DMS53 (cell line): Measurements from ENCODE around the gene THBS1.
A peak's percentile ranks its signal among the peaks of the same experiment; 100 is the strongest.

Source experiments
- DNase-seq: peaks from one replicate; lab custom pipeline; 2025; lab: John Stamatoyannopoulos, UW

The THBS1 gene

GRCh38 chr15:39573844-39574243 is 7.0 kb upstream of the THBS1 start:
- DNase-seq, result no peak

GRCh38 chr15:39574427-39574826 is 6.5 kb upstream of the THBS1 start:
- no peak for DNase-seq

- peak; percentile 54 for DNase-seq
Measured at GRCh38 chr15:39575180-39575579, 5.7 kb upstream of the THBS1 start.

DNA sequence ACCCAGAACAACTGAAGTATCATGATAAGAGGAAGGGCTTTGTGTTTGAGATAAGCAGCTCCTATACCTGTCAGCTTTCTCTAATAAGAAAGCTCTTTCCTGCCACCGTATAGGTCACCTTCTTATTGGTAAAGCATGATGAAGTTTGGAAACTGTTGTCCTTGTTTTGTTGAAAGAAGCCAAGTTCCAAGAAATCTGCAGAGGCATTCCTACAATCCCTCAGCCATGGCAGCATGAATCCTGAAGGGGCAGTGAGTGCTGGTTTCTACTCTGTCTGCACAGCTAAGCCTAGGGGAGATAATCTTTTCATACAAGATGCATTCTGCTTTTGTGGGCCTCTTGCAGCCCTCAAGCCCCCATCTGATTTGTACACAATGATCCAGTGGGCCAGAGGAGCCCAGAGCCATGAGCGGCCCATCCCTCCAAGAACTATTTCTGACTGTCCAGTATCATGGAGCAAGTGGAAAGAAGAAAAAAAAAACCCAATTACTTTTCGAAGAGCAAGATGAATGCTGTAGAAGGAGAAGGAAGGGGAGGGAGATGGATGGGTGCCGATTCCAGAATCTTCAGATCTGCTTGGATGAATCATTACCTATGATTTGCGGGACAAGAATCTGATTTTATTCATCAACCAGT is 1.9 kb upstream of the THBS1 start:
- peak; percentile 26 for DNase-seq

- peak; percentile 81 for DNase-seq
Measured at GRCh38 chr15:39579487-39580116, 1.3 kb upstream of the THBS1 start.

GRCh38 chr15:39580117-39580484 is 778 bp upstream of the THBS1 start:
- peak; percentile 90 for DNase-seq

GRCh38 chr15:39581242-39581792 is 438 bp downstream of the THBS1 start:
- no peak for DNase-seq

DNA sequence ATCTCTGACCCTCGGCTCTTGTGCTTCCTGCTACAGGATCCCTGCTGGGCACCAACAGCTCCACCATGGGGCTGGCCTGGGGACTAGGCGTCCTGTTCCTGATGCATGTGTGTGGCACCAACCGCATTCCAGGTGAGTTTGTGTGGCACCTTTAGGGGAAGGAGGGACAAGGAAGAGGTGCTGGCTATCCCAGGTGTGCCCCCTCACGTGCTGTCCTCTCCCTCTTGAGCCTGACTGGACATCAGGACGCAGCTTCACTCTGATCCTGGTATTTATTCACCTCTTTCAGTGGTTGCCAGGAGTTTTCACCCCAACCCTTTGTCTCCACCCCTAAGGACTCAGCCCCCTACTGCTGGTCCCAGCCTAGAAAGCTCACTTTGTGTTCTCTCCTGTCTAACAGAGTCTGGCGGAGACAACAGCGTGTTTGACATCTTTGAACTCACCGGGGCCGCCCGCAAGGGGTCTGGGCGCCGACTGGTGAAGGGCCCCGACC is 960 bp downstream of the THBS1 start:
- peak; percentile 86 for DNase-seq

GRCh38 chr15:39582286-39582976 is 1.6 kb downstream of the THBS1 start:
- peak; percentile 35 for DNase-seq

GRCh38 chr15:39582977-39583595 is 2.2 kb downstream of the THBS1 start:
- DNase-seq, result no peak

DNA sequence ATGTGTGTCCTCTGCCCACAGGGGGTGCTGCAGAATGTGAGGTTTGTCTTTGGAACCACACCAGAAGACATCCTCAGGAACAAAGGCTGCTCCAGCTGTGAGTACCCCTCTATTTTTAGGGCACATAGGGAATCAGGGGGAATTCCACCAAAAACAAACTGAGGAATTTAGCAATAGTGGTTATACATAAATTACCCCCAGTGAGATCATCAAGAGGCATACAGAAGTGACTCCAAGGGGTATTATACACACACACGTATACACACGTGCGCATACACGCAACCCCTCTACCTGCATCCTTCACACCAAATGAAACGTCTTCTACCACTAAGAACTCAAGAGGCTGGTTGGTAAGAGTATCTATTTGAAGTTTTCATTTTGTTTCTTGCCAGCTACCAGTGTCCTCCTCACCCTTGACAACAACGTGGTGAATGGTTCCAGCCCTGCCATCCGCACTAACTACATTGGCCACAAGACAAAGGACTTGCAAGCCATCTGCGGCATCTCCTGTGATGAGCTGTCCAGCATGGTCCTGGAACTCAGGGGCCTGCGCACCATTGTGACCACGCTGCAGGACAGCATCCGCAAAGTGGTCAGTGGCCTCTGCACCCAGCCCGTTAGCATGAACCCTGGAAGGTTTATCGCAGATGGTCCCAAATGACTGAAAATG is 2.9 kb downstream of the THBS1 start:
- peak; percentile 42 for DNase-seq

- no peak for DNase-seq
Measured at GRCh38 chr15:39584266-39584659, 3.4 kb downstream of the THBS1 start.

DNA sequence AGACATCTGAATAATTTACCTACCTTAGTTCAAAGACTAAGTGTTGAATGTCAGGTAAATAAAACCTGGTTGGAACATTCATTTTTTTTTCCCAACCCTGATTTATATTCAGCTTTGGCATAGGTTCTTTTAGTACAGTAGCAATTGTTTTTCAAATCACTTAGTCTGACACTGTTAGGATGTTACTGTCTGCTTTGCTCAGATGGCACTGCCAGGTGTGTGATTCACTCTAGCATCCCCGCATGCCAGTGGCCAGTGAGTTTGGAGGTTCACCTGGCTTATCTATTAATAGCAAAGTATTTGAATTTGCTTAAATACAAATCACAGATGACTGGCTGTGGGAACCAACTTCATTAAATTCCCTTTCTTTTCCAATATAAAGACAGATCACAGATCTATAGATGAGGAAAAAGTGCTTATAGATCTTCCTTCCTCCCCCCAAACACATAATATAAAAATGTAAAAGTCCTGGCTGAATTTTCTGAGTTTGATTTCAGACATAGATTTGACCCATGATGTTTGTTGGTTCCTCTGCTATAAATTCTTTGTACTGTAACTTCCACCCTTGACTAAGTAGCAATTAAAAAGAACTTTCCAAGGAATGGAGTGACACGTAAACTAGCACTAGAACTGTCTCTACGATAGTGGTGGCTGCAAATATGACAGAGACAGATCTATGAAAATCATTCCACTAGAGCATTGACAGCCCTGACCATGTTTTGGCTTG is 3.9 kb downstream of the THBS1 start:
- DNase-seq, result no peak

- DNase-seq, result no peak
Measured at GRCh38 chr15:39585389-39585841, 4.5 kb downstream of the THBS1 start.

GRCh38 chr15:39585871-39586301 is 5.0 kb downstream of the THBS1 start:
- no peak for DNase-seq

DNA sequence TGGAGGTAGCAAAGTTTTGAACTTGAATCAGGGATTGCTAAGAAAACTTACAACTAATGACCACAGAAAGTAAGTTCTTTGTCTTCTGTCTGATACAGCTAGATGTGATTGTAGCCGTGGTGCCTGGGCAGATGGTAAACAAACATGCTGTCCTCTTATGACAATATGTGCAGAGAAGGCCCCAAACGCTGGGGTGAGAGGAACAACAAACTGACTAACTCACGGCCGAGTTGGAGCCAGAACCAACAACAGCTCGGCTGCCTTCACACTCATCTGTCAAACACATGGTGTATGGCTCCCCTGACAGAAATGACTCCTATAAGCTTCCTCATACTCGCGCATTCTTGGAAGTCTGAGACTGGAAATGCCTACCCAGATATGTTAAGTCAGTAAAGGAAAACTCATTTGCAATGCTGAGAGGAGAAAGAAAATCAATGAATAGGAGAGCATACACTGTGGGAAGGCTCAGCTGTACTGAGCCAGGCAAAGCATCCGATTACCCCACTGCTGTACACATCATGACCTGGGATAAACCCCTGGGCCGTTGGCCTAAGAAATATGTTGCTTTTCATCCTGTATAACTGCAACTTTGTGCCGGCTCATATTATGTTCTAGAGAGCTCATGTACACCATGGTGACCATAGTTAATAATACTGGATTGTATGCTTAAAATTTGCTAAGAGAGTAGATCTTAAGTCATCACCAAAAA is 5.7 kb downstream of the THBS1 start:
- DNase-seq, result peak; percentile 14

GRCh38 chr15:39587096-39587721 is 6.3 kb downstream of the THBS1 start:
- DNase-seq, result no peak

DNA sequence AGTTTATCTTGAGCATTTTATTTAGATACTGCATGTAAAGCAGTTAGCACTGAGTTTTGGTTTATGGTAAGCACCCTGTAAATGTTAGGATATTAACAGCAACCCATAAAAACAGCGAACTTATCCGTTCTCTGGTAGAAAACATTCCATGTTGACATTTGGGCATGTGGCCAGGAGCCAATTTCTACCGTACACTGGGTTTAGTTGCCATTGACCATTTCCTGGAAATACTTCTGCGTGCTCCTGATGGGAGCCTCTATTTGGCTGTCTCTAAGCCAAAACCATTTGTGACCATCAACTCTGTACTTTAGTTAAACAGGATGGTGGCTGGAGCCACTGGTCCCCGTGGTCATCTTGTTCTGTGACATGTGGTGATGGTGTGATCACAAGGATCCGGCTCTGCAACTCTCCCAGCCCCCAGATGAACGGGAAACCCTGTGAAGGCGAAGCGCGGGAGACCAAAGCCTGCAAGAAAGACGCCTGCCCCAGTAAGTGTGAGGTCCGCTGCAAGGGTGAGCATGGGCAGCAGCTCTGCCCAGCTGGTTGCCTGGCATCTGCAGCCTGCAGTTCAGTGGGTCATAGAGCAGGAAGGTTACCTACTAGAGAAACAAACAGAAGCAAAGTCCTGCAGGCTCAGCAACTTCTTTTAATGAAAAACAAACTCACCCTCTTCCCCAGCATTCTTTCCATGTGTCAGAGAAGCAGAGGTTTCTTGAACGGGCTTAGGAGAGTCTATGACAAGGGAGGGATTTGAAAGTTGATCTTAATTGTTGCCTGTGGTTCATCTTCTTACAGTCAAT is 7.1 kb downstream of the THBS1 start:
- DNase-seq, result no peak

DNA sequence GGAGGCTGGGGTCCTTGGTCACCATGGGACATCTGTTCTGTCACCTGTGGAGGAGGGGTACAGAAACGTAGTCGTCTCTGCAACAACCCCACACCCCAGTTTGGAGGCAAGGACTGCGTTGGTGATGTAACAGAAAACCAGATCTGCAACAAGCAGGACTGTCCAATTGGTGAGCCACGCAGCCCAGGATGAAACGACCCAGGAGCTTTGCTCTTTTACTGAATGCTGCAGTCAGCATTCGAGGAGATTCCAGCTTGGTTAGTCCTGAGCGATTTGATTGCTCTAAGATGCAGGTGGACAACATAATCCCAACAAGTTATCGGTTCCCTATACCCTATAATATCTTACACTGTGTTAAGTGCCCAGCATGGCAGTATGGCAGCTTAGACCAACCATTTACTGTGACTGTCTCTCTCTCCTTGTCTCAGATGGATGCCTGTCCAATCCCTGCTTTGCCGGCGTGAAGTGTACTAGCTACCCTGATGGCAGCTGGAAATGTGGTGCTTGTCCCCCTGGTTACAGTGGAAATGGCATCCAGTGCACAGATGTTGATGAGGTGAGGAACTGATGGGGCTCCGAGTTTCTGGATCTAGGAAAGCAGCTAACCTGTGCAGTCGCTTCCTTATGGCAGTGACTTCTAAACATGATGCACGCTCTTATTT is 7.8 kb downstream of the THBS1 start:
- no peak for DNase-seq
